Smooth muscle cell (in vitro differentiated cells): ENCODE data around the gene SLFN5. TPM values are rescaled to one million over a fixed set of nuclear protein-coding genes. Genes with fewer than 3 reads are reported as not detected.

Experiments used
- DNase-seq: peaks from one replicate; lab custom pipeline; 2025; ENCODE audit not compliant: unreplicated experiment; lab: John Stamatoyannopoulos, UW
- H2AFZ ChIP-seq: fragments of 200-600 bp; sonication (generic); 2 replicates; pipeline ENCODE4 v1.6.0; 2016; ENCODE audit warnings: antibody characterized with exemption, low read depth, mild to moderate bottlenecking
- H3F3A ChIP-seq: fragments of 200-600 bp; sonication (generic); 2 replicates; pipeline ENCODE4 v1.6.0; 2017; ENCODE audit warnings: antibody characterized with exemption, low read depth
- H3K27ac ChIP-seq: fragments of 200-600 bp; sonication (generic); 2 replicates; pipeline ENCODE4 v1.5.1; 2016; ENCODE audit warnings: low read depth, mild to moderate bottlenecking
- H3K27me3 ChIP-seq: fragments of 200-600 bp; sonication (generic); 2 replicates; pipeline ENCODE4 v1.6.1; 2016; ENCODE audit warnings: low read depth, mild to moderate bottlenecking
- H3K36me3 ChIP-seq: fragments of 200-600 bp; sonication (generic); 2 replicates; pipeline ENCODE4 v1.5.1; 2016; ENCODE audit warnings: low read depth
- H3K4me1 ChIP-seq: fragments of 200-600 bp; sonication (generic); 2 replicates; pipeline ENCODE4 v1.5.1; 2016; ENCODE audit warnings: low read depth
- H3K4me2 ChIP-seq: fragments of 200-600 bp; sonication (generic); 2 replicates; pipeline ENCODE4 v1.6.0; 2016; ENCODE audit warnings: mild to moderate bottlenecking
- H3K4me3 ChIP-seq: fragments of 200-600 bp; sonication (generic); 2 replicates; pipeline ENCODE4 v1.5.1; 2016; ENCODE audit warnings: mild to moderate bottlenecking
- H3K79me2 ChIP-seq: fragments of 200-600 bp; sonication (generic); 2 replicates; pipeline ENCODE4 v1.6.0; 2016; ENCODE audit warnings: low read depth, mild to moderate bottlenecking
- H3K9ac ChIP-seq: fragments of 200-600 bp; sonication (generic); 2 replicates; pipeline ENCODE4 v1.6.0; 2016; ENCODE audit warnings: low read depth
- H3K9me3 ChIP-seq: fragments of 200-600 bp; sonication (generic); replicated peaks from 2 replicates; pipeline ENCODE4 v1.5.1; 2016; ENCODE audit warnings: low read depth
- H4K20me1 ChIP-seq: fragments of 200-600 bp; sonication (generic); 2 replicates; pipeline ENCODE4 v1.6.0; 2016; ENCODE audit warnings: low read depth
- CTCF ChIP-seq: fragments of 200-600 bp; sonication (generic); IDR thresholded peaks from 2 replicates; pipeline ENCODE4 v1.5.1; 2017; ENCODE audit warnings: borderline replicate concordance, mild to moderate bottlenecking, antibody characterized with exemption; ENCODE audit not compliant: insufficient read depth, poor library complexity, severe bottlenecking
- WGBS: methylation state at CpG from one replicate; pipeline ENCODE4 v1.1.7; 2016; ENCODE audit warnings: low lambda C conversion rate; 5-methylcytosine and 5-hydroxymethylcytosine counted together
- polyA plus RNA-seq: library from polyadenylated mRNA; unstranded; fragments of >200 nt; fragmentation: Nextera tagmentation; extraction: Ambion mirVana; gene quantifications from 2 replicates; pipeline ENCODE4 v1.2.1, GENCODE V29; 2016
- total RNA-seq: library from RNA; depleted of rRNA; stranded (reverse); fragments of >200 nt; gene quantifications from 2 replicates; pipeline ENCODE4 v1.2.3, GENCODE V29; 2014

Gene SLFN5
- total and polyA plus RNA-seq, 2 experiments from 2014 or later, result 8.8 to 16.0 TPM

GRCh38 chr17:35212668-35213067 lies 30.2 kb upstream of the SLFN5 start:
- no peak for DNase-seq
- whole genome bisulfite sequencing, result 85% methylated on average over 4 of the region's 4 CpGs
- H3K9ac ChIP-seq, result no peak overlapping the region
- H3K4me1 ChIP-seq, result no peaks in the 10 kb centered on the region
- peaks cover 19% of the 10 kb centered on the region for H3K27me3 ChIP-seq
- H3K27ac ChIP-seq, result no peak overlapping the region
- no peaks in the 10 kb centered on the region for H3K79me2 ChIP-seq
- H3F3A ChIP-seq, result no peaks in the 10 kb centered on the region
- no peak overlapping the region for H2AFZ ChIP-seq
- H3K4me3 ChIP-seq, result no peak overlapping the region
- H3K9me3 ChIP-seq, result no peaks in the 10 kb centered on the region
- H4K20me1 ChIP-seq, result no peaks in the 10 kb centered on the region
- H3K4me2 ChIP-seq, result no peak overlapping the region
- H3K36me3 ChIP-seq, result no peaks in the 10 kb centered on the region
- no peak for TF ChIP-seq CTCF

- no peaks in the 10 kb centered on the region for H3F3A ChIP-seq
- H2AFZ ChIP-seq, result no peak overlapping the region
- H3K27me3 ChIP-seq, result peaks cover 19% of the 10 kb centered on the region
- H3K4me3 ChIP-seq, result no peak overlapping the region
- H3K9ac ChIP-seq, result no peak overlapping the region
- H4K20me1 ChIP-seq, result no peaks in the 10 kb centered on the region
- TF ChIP-seq CTCF, result no peak
- H3K9me3 ChIP-seq, result no peaks in the 10 kb centered on the region
- WGBS, result 86% methylated on average over 5 of the region's 5 CpGs
- DNase-seq, result no peak
- H3K4me2 ChIP-seq, result no peak overlapping the region
- no peaks in the 10 kb centered on the region for H3K36me3 ChIP-seq
- H3K4me1 ChIP-seq, result no peaks in the 10 kb centered on the region
- H3K27ac ChIP-seq, result no peak overlapping the region
- H3K79me2 ChIP-seq, result no peaks in the 10 kb centered on the region
Observed at GRCh38 chr17:35213412-35213940, 29.4 kb upstream of the SLFN5 start.

- H3K9me3 ChIP-seq, result no peaks in the 10 kb centered on the region
- H3K36me3 ChIP-seq, result no peaks in the 10 kb centered on the region
- no peak overlapping the region for H2AFZ ChIP-seq
- no peak overlapping the region for H3K4me3 ChIP-seq
- WGBS, result 81% methylated on average over 3 of the region's 3 CpGs
- no peaks in the 10 kb centered on the region for H3K79me2 ChIP-seq
- H4K20me1 ChIP-seq, result no peaks in the 10 kb centered on the region
- no peaks in the 10 kb centered on the region for H3K4me1 ChIP-seq
- no peaks in the 10 kb centered on the region for H3F3A ChIP-seq
- H3K4me2 ChIP-seq, result no peak overlapping the region
- peaks cover 19% of the 10 kb centered on the region for H3K27me3 ChIP-seq
- H3K27ac ChIP-seq, result no peak overlapping the region
- no peak for DNase-seq
- no peak overlapping the region for H3K9ac ChIP-seq
- no peak for TF ChIP-seq CTCF
Observed at GRCh38 chr17:35214192-35214591, 28.7 kb upstream of the SLFN5 start.

GRCh38 chr17:35214631-35215273 lies 28.1 kb upstream of the SLFN5 start:
- Histone ChIP-seq H3K9me3 (no peaks in the 10 kb centered on the region), H3K36me3 (no peaks in the 10 kb centered on the region), H3K9ac (no peak overlapping the region), H3K4me2 (no peak overlapping the region), H4K20me1 (no peaks in the 10 kb centered on the region), H3K4me3 (no peak overlapping the region), H3F3A (no peaks in the 10 kb centered on the region), H3K27me3 (peaks cover 19% of the 10 kb centered on the region), H2AFZ (no peak overlapping the region), H3K4me1 (no peaks in the 10 kb centered on the region), H3K27ac (no peak overlapping the region), H3K79me2 (no peaks in the 10 kb centered on the region)
- no peak for TF ChIP-seq CTCF
- WGBS, result 81% methylated on average over 5 of the region's 5 CpGs
- DNase-seq, result no peak
